SHP77 (cell line): ENCODE results near the gene NES.

Experiments used
- DNase-seq, 2 experiments: peaks; one replicate each; lab custom pipeline; 2025; lab: John Stamatoyannopoulos, UW

The NES gene

DNA sequence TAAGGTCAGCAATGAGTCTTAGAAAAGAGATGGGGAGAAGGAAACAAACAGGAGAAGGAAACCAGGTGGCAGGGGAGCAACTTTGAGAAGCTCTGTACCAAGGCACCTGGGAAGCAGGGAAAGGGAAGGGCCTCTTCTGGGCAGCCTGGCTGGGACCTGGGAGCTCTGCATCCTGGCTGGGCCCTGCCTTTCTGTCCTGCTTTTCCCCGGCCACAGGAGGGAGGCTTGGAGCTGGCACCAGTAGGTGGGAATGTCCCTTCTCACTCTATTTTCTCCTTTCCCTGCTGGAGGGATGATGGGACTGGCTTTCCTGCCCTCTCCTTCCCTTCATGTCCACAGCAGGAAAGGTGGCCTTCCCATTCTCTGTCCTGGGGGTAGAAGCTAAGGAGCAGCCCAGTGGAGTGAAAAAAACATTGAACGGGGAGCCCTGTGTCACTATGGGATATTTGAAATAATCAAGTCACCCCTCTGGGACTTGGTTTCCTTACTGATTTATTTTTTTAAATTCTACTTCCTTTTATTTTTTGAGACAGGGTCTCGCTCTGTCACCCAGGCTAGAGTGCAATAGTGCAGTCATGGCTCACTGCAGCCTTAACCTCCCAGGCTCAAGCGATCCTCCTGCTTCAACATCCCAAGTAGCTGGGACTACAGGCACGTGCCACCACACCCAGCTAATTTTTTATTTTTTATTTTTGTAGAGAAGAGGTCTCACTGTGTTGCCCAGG, 5.1 kb upstream of the NES start:
- DNase-seq, result no peak

DNA sequence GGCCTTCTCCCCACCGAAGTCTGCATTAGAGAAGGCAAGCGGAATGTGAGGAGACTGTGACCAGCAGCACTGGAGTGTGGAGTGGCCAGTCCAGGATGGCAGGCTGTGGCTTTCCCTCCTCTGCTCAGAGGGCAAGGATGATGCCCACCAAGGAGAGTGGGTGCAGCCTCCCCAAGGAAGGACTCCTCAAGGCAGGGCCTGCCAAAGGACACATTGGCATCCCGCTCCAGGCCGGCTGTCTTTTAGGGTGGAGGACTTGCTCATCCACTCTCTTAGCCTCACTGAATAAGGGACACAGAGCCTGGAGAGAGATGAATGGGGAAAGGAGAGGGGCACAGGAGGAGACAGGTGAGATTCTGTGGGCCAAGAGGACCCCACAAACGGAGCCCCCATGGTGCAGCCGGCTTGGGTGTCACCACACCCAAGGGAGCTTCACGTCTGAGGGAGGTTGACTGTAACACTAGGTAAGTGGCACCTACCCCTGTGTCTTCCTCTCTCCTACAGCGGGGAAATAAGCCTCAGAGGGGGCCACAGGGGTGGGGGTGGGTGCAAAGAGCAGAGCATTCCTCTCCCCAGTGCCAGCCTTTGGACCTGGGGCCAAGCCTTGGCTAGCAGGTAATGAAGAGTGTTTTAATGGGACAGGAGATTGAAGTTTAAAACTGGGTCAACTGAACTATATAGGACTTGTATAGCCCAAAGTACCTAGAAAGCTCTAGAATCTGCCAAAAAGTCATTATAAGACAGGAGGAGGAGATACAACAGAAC, 4.2 kb upstream of the NES start:
- DNase-seq, result no peak

DNA sequence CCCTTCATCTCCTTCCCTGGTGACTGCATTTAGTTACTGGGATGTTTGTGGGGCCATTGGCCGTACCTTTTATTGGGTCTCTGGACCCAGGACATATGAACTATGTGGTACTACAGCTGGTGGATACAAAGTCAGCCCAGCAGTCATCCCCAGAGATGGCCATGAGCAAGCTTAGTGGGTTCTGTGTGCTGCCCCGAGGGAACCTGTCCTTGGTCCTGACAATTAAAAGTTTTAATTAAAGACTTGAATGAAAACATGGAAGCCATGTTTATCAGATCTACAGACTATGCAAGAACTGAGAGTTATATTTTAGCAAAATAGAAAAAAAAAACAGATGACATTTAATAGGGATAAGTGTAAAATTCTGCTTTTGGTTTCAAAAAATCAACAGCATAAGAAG, 2.8 kb upstream of the NES start:
- DNase-seq, result no peak

DNA sequence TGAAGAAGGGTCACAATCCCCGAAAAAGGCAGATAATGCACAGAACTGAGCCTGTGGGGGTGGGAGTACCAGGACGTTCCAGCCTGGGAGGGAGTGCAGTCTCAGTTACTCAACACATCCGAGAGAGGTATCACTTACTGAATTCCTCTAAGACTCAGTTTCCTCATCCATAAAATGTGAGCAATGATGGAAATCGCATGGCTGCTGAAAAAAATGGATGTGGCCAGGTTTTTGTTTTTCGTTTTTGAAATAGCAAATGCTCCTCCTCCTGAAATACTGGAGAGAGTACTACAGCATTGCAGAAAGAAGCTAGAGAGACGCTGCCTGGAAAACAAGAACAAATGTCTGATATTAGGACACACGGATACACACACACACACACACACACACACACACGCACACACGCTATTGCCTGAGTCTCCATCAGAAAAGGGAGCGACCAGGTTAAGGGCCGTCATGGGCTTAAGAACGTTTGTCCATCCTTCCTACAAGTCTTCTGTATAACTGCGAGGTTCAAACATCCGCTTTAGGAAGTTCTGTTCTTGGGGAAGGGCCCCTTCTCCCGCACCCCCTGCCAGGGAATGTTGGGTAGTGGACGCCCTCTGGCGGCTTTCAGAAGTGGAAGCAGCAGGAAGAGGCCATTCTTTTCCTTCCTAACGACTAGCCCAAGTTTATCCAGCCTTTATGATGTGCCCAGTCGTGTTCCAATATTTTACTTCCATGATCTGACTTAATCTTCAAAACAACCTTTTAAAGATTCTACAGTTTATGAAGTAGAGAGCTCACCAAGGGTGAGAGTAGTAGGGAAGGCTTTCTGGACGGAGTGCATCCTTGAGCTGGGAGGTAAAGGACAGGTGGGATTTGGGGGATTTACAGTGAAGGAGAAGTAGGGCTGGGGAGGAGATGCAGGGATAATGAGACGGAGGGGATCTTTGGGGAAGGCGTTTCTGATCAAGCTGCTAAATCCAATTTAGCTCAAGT, 699 bp upstream of the NES start:
- DNase-seq, result peak; percentile 79 to 87

DNA sequence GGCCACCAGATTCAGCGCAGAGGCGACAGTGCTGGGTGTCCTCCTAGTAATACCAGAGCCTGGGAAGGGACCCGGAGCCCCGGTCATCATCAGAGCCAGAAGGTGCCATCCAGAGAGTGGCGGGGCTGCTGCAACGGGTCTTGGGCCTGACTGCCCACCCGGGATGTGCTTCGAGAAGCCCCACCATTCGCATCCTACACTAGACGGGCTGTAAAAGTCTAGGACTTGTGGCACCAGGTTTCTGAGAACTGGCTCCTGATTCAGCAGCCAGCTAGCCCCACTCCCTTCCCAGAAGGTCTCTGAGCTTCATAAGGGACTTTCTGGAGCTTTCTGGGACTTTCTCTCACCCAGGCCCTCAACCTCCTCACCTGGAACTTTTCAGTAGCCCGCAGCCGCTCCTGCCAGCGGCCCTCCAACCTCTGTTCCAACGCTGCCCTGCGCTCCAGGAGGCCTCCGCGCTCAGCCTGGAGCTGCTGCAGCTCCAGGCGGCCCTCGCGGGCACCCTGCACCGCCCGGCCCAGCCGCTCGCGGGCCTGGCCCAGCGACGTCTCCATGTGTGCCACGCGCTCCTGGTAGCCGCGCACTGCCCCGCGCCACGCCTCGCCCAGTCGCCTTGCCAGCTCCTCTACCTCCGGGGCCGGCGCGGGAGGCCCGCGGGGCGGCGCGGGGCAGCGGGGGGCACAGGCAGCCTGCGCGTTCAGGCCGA, 940 bp downstream of the NES start:
- no peak for DNase-seq

DNA sequence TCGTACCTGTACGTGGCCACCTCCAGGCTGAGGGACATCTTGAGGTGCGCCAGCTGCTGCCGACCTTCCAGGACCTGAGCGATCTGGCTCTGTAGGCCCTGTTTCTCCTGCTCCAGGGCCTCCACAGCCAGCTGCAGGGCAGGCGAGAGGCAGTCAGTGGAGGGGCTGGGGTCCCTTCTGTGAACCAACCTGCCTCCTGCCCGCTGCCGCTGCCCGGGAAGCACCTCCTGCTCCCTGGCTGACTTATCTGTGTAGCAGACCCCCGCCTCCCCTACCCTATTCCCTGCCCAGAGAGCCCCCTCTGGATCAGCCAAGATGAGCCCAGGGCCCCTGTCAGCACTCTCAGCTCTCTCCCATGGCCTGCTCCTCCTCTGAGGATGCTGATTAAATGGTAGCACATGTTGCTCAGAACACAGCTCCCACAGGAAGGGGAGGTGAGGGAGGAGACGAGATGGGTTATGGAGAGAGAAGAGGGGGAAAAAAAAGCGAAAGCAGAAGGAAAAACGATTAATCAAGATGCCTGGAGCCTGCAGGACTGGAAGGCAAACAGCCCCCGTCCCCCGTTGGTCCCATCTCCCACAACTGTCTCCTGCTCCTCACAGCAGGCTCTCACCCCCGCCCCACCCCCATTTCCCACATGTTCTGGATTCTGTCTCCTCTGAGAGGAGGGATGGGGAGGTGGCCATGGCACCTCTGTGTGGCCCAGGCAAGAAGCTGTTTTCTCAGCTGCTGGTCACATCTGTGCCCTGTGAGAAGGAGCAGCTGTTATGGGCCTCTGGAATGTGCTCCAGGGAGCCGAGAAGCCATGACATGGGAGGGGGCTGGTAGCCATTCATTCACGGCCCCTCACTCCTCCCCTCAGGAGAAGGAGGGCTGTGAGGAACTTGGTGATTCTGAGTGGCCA, 1.7 kb downstream of the NES start:
- peak; percentile 68 to 72 for DNase-seq

DNA sequence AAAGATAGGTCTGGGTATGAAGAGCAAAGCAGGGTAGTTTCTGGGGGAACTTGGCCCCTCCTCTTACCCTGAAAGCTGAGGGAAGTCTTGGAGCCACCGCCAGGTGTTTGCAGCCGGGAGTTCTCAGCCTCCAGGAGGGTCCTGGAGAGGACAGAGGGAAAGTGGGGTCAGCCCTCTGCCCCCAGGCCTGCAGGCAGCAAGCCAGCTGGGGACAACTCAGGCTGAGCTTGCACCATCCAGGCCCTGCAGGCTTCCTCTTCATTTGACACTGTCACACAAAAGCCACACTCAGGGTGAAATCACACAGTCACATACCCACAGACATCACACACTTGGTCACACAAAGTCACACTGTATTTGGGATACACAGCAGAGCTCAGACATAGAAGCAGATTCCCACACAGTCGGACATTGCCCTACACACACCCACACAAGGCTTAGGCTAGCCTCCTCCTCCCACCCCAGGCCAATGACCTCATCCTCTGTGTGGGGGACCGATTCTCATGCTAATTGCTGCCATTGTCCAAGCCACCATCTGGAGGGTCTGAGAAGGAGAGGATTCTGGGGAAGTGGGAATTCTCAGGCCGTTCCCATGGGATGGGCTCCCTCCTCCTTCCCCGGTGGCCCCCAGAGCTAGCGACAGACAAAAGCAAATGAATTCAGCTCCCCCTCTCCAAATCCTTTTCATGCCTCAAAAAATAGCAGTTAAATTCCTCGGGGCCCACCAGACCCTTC, 3.7 kb downstream of the NES start:
- DNase-seq, result peak in 1 of 2 experiments; percentile 11

DNA sequence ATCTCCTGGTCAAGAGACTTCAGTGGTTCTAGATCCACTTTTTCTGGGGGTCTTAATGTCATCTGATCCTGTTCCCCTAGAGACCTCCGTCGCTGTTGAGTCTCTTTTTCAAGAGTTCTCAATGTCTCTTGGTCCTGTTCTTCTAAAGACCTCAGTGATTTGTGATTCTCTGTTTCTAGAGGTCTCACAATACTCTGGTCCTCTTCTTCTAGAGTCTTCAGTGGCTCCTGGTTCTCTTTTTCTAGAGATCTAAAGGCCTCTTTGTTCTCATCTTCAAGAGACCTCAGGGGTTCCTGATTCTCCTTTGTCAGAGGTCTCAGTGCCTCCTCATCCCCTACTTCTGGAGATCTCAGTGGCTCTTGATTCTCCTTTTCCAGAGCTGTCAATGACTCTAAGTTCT, 5.4 kb downstream of the NES start:
- DNase-seq, result no peak

DNA sequence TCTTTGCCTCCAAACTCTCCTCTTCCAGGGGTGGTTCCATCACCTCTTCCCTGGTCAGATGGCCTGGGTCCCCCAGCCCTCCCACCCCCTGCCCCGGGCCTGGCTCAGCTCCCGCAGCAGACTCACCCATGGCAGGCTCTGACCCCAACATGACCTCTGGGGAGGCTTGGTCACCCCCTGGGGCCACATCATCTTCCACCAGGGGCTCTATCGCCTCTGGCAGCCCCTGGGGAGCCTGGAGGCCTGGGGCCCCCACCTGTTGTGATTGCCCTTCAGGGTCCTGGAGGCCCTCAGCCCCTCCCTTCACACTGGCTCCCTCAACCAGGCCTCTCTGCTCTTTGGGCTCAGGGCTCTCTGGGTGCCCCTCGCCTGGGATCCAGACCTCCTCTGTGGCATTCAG, 6.4 kb downstream of the NES start:
- no peak for DNase-seq

DNA sequence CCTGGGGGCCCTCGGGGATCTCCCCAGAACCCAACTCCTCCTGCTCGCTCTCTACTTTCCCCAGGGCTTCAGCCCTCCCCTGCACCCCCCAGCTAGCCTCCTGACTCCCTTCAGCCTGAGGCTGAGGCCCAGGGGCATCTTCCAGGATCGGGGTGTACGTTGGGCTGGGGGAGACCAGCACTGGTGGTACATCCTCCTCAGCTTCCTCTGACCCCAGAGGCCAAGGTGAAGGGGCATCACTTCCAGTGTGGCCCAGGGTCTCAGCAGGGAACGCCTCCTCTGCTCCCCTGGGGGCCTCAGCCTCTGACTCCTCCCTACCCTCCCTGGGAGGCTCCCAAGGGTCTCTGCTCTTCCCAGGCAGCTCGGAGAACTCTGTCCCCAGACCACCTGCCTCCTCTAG, 6.8 kb downstream of the NES start:
- no peak for DNase-seq

DNA sequence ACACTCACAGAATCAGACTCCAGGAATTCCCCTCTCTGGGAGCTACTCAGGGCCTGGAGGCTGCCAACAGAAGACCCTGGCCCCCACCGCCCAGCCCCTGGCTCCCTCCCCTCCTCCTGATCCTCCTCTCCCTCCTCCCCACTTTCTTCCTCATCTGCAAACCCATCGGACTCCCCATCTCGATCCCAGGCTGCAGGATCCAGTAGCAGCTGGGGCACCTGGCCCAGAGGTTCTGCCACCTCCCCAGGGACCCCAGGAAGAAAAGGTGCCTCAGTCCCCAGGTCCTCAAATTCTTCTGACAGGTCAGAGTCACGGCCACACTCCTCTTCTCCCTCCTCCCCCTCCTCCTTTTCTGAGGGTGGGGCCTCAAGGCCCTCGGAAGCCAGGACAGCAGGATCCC, 7.4 kb downstream of the NES start:
- DNase-seq, result no peak

DNA sequence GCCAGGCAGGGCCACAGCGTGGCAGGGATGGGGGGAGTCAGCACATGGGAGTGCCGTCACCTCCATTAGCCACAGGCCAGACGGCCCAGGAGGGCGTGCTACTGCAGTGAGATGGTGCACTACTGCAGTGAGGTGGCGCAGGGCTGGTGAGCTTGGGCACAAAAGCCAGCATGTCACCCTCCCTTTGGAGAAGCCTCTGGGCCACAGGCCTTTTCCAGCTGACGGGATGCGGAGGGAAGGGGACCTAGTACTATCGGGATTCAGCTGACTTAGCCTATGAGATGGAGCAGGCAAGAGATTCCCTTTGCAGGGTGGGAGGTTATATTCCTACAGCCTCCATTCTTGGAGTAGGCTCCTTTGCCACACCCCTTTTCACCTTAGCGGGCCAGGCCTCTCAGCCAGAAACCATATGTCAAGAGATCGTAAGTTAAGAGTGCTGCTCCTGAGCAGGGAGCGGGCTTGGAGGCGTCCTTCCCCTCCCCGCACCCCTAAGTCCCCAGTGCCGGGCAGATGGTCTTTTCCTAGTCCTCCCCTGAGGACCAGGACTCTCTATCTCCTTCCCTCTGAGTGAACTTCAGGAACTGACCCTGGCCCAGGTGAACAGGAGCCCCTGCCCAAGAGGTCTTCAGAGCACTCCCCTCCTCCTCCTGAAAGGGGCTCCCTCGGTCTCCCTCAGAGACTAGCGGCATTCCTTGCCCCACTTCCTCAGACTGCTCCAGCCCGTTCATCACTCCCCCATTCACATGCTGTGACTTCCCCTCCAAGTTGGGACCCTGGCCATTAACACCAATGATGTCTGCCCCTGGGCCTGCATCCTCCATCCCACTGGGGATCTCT, 8.2 kb downstream of the NES start:
- no peak for DNase-seq

DNA sequence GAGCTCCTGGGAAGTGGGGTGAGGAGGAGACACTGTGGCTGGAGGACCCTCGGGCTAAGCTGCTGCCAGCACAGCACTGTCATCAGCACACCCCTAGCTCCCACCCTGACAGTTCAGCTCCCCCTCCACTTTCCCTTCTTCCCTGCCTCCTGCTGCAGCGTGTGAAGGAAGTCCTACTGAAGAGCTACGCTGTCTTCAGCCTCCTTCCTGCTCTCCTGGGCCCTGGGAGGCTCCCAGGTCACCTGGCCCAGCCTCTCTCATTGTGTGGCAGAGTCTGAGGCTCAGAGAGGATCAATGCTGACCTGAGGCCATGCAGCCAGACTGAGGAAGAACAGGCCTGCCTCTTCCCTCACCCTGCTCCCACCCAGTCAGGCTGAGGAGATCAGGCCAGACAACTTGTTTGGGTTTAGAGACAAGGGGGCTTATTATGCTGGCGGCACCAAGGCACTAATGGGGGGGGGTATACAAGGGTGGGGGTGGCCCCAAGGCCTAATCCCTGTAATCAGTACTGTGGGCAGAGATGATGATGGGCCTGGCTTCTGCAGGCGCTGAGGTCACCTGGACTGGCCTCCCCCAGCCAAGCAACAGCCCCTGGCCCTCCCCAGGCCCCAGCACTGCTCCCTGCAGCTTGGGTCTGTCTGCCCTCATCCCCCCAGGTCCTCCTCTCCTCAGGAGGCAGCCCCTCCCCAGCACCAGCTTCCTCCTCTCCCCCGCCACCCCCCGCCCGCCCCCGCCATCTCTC, 9.1 kb downstream of the NES start:
- no peak for DNase-seq

DNA sequence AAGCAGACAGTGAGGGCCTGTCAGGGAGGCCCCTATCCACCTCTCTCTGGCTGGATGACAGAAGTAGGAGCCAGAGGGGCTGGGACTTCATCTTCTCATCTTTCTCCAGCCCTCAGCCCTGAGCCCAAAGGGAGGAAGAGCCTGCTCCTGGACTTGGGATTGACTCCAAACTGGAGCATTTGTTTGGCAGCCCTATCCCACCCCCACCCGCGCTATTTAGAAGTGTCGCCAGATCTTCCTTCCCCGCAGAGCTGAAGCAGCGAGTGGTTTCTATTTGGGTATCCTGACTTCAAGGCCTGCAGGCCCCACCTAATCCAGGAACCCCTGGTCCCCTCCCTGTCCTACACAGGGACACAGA, 9.6 kb downstream of the NES start:
- no peak for DNase-seq

DNA sequence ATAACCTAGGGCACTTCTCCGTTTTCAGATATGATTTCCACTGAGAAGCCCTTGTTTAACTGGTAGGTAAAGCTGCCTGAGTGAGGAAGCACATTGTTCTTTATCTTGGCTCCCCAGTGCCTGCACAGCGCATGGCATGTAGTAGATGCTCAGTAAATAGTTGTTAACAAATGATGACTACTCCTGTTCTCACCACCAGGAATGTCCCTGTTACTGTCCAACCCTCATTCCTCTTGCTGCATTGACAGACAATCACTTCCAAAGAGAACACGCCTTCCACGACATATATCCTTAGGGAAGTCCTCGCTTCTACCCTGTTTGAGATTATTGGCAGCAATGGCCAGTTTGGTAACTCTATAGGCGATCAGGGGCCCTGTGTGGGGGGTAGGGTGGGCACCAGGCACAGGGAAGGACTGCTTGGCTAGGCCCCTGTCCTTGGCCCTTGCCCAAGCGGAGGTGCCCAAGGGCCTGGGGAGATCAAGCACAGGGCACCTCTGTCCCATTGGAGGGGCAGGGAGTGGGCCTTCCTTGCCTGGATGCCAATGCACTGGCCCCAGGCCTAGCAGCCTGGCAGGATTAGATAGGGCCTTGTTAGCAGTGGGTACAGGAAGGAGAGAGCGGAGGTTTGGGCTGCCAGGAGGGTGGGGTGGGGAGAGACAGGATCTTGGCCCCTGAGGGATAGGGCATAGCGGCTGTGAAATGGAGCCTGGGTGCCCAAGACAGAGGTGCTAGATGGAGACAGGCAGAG, 10.2 kb downstream of the NES start:
- DNase-seq, result no peak

DNA sequence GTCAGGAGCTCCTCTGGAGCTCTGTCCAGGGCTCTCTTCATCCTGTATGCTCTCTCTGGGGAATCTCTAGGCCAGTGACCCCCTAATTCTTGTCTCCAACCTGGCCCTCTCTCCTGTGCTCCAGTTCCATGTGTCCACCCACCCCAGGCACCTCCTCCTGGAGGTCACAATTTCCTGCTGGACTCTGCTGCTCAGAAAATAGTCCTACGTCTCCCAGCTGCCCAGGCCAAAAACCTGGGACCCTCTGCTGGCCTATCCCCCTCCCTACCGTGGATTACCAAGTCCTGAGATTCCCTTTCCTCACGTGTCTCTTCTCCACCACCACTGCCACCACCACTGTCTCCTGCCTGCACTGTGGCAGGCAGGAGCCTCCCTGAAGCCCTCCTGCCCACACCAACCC, 11.7 kb downstream of the NES start:
- DNase-seq, result no peak

DNA sequence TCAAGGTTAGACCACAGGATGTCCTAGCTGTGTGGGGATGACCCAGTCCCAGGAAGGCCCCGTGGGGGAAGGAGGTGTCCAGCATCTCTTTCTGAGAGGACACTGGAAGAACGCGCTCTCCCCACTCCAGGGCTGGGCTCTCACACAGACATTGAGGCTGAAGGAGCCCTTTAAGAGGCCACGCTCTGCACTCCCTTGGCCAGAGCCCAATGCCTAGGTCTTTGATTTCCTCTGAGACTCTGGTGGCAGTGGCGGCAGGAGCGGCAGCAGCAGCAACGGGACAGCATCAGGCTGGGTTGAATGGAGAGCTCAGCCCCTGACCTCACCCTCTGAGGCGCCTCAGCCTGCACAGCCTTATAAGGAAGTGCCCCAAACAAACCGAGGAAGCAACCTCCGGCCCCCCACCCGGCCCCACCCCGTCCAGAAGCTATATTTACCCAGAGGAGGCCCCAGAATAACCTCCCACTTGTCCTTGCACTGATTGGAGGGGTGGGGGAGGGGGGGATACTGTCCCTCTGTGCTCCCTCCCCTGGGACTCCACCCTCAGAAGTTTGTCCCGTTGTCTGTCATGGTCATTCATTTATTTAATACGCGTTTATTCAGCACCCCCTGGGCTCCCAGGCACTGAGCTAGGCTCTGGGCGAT, 12.3 kb downstream of the NES start:
- DNase-seq, result peak; percentile 29 to 51
